HG02571 (cell line): ENCODE measurements around the gene ZNG1F.
"Not testable (repeated sequence)": the region's sequence is repeated elsewhere in the genome, so short reads cannot be mapped to it uniquely, and the experiment has no call there.

ENCODE experiments used
- ATAC-seq: cut with Tn5 transposase; IDR thresholded peaks from one replicate; pipeline ENCODE4 v1.9.1; 2021; ENCODE audit warnings: mild to moderate bottlenecking, moderate library complexity; ENCODE audit not compliant: unreplicated experiment

The ZNG1F gene

DNA sequence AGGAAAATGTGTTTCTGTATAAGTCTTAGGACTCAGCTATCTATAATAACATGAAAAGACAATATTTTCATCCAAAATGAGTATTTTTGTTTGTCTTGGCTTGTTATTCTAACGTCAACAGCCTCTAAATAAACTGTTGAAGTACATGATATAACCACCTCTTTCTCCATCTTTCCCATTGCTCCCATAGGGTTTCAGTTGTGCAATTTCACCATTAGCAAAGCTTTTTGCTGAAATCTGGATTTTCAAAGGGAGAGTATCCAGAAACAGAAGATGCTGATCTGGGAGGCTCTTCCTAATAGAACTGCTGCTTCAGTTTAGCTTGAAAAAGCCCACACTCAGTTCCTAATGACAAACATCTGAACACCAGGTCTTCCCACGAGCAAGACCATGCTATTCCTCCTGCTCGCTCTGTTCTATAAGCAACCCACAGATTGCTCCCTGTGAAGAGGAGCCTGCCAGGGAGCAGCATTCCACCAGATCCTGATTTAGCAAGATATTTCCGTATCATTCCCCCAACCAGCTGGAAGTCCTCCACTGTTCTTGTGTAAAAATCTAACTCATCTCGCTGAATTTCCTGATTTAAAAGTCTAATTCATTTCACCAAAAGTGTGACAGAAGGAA lies 101.8 kb downstream of the ZNG1F start:
- not testable (repeated sequence) for ATAC-seq

DNA sequence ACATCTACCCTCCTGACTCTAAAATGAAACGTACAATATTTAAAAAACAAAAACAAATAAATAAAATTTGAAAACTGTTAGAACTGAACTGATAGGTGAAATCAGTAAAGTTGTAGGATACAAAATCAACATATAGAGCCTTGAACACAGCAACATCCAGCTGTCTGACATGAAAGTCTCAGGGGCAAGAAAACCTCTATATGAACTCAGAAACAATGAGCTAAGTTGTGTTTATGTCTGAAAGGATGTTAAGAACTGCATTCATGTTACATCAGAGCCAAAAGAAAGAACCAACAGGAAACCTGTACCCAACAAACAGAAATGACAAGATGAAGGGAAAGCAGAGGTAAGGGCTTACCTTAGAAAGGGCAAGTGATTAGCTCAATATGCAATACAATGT lies 102.4 kb downstream of the ZNG1F start:
- ATAC-seq: not testable (repeated sequence)

DNA sequence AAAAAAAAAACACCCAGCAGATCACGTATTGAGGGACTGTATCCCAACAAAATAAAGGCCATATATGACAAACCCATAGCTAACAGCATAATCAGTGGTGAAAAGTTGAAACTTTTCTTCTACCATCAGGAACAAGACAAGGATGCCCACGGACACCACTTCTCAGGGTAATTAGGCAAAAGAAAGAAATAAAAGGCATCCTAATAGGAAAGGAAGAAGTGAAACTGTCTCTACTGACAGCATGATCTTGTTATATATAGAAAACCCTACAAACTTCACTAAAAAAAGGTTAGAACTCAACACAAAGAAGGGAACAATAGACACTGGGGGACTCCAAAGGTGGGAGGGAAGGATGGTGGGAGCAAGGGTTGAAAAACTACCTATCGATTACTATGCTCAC lies 102.9 kb downstream of the ZNG1F start:
- not testable (repeated sequence) for ATAC-seq

DNA sequence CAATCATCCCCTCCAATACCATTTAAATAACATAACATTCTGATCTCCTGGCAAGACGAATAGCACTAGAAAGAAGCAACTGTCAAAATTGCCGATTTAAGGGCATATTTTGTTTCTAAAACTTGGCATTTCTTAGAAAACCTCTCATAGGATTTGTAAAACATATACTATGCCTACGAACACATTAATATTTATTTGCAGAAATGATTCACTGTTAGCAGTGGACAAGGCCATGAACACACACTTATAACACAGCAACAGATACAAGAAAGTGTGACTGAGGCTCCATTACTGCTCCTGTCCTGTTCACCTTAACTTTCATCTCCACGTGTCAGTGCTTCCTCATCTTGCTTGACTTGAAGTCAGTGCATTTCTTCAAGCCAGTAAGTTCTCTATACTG lies 106.8 kb downstream of the ZNG1F start:
- not testable (repeated sequence) for ATAC-seq
